Fibroblast of mammary gland (primary cell): ENCODE results near the gene GDE1.

ENCODE experiments used
- DNase-seq: peaks from one replicate; pipeline ENCODE4 v3.0.0-alpha.2; 2010; ENCODE audit warnings: low read depth
- H3K4me3 ChIP-seq: 2 replicates; pipeline ENCODE4 v1.5.1; 2011; ENCODE audit warnings: low read depth, mild to moderate bottlenecking, low read length, moderate library complexity; ENCODE audit not compliant: control insufficient read depth
- CTCF ChIP-seq: conservative IDR thresholded peaks from 2 replicates; pipeline ENCODE4 v1.5.1; 2011; ENCODE audit warnings: low read depth, low read length, inconsistent platforms; ENCODE audit not compliant: control insufficient read depth, insufficient read depth

The GDE1 gene

GRCh38 chr16:19521471-19522396 lies at the start of gene GDE1:
Gene GDE1 (minus strand): TSS chr16:19522098. CDS start chr16:19521964, 134 bp downstream.
- peak; percentile 25 for TF ChIP-seq CTCF
- peak within 1 kb of the TSS; percentile 92 for H3K4me3 ChIP-seq

GRCh38 chr16:19567560-19567959 lies 45.7 kb upstream of the GDE1 start:
- DNase-seq, result no peak
- TF ChIP-seq CTCF, result no peak

More at GRCh38 chr16:19521471-19522396, at the start of gene GDE1:
- peak; percentile 82 for DNase-seq

GRCh38 chr16:19566362-19566761 lies 44.5 kb upstream of the GDE1 start:
- no peak for TF ChIP-seq CTCF
- DNase-seq, result no peak
- no peak overlapping the region for H3K4me3 ChIP-seq

More at GRCh38 chr16:19567560-19567959, 45.7 kb upstream of the GDE1 start:
- H3K4me3 ChIP-seq, result no peak overlapping the region

GRCh38 chr16:19563377-19563776 lies 41.5 kb upstream of the GDE1 start:
- TF ChIP-seq CTCF, result no peak
- no peak overlapping the region for H3K4me3 ChIP-seq

GRCh38 chr16:19560078-19560477 lies 38.2 kb upstream of the GDE1 start:
- TF ChIP-seq CTCF, result no peak
- DNase-seq, result no peak
- H3K4me3 ChIP-seq, result no peak overlapping the region

More at GRCh38 chr16:19563377-19563776, 41.5 kb upstream of the GDE1 start:
- no peak for DNase-seq

GRCh38 chr16:19559242-19559910 lies 37.5 kb upstream of the GDE1 start:
- H3K4me3 ChIP-seq, result no peak overlapping the region
- TF ChIP-seq CTCF, result peak; percentile 66
- peak; percentile 75 for DNase-seq
